ENCODE data around the gene EEFSEC. TPM values are rescaled to one million over a fixed set of nuclear protein-coding genes. Genes with fewer than 3 reads are reported as not detected.

The EEFSEC gene
- total and polyA plus RNA-seq, 2 of the 4 experiments (the other 2 are of a cell fraction), result 4.5 to 9.3 TPM

DNA sequence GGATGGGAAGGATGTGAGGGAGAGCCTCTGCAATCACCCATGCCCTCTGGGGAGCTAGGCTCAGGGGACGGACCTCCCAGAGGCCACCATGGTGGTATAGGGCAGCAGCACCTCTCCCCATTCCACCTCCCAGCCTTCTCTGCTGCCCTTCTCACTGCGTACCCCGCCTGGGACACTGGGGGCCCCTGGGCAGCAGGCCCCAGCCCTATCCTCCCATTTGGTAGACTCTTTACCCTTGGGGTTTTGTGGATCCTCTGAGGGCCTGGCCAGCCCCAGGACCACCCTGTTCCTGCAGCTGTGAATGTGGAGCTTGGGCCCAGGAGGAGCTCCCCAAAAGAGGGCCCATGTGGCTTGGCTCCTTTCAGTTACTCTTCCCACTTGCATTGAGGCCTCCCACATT, 181.5 kb downstream of the EEFSEC start:
- Histone ChIP-seq H2AK9ac (replicated peaks; ENCODE audit: low read depth, low read length, poor library complexity) (no peak overlapping the region), H3K14ac (replicated peaks; ENCODE audit: low read depth, low read length) (no peak overlapping the region), H4K8ac (ENCODE audit: low read depth in 2 of 2, low read length in 2 of 2) (no peak overlapping the region), H3K23ac (ENCODE audit: low read depth, low read length) (no peak overlapping the region), H3K27me3 (ENCODE audit: control insufficient read depth, insufficient read depth, low read length) (no peaks in the 10 kb centered on the region; the same call in 1 of the 2 replicates), H4K5ac (ENCODE audit: low read depth, low read length) (no peak overlapping the region), H2AK5ac (ENCODE audit: low read depth, low read length) (no peak overlapping the region), H3K4me2 (ENCODE audit: low read depth, low read length) (no peak overlapping the region), H3K9me1 (ENCODE audit: insufficient read depth, low read length) (0 out of 2 replicates have a peak, but pooled peaks cover 3% of the 10 kb centered on the region), H3K4me1 (ENCODE audit: control insufficient read depth, insufficient read depth, low read length) (no peaks in the 10 kb centered on the region; the same call in 1 of the 2 replicates), H4K91ac (ENCODE audit: insufficient read depth, low read depth, low read length) (no peak overlapping the region), H3K27ac (ENCODE audit: insufficient read depth, low read length) (no peak overlapping the region), H3K9ac (ENCODE audit: low read depth, low read length) (no peak overlapping the region), H3K18ac (ENCODE audit: low read depth, low read length) (no peak overlapping the region), H2BK15ac (ENCODE audit: low read depth, low read length) (no peak overlapping the region), H3K79me1 (ENCODE audit: low read depth in 1 of 2, low read length in 2 of 2) (no peaks in the 10 kb centered on the region), H2BK5ac (ENCODE audit: low read depth, low read length, poor library complexity, severe bottlenecking) (no peak overlapping the region), H2AFZ (replicated peaks; ENCODE audit: low read length, poor library complexity) (no peak overlapping the region), H3K4me3 (ENCODE audit: insufficient read depth, low read depth, low read length) (no peak overlapping the region), H3K9me3 (ENCODE audit: control insufficient read depth, insufficient read depth, low read length) (no peaks in the 10 kb centered on the region), H2BK20ac (ENCODE audit: low read depth, low read length) (no peak overlapping the region), H3K36me3 (ENCODE audit: control insufficient read depth, insufficient read depth, low read length) (no peaks in the 10 kb centered on the region), H3K4ac (ENCODE audit: low read depth, low read length) (no peak overlapping the region), H2BK120ac (ENCODE audit: low read depth, low read length) (no peak overlapping the region), H4K20me1 (ENCODE audit: insufficient read depth, low read length) (0 out of 2 replicates have a peak, but pooled peaks cover 3% of the 10 kb centered on the region), H3K56ac (ENCODE audit: extremely low read depth, insufficient read depth, low read length) (no peak overlapping the region)
- DNase-seq (no peak), ATAC-seq (ENCODE audit: low read depth) (no peak)
- ChIA-PET POLR2A (ENCODE audit: unreplicated experiment) (no interaction called here), CTCF (no interaction called here)
- no CpG with 5 or more reads among the region's 3 CpGs for WGBS, 2 experiments (ENCODE audit: extremely low coverage in 2 of 2, insufficient read length in 1 of 2)
- no TSS peak for BruUV-seq (replicated peaks)
- dilution Hi-C loops (cut with HindIII; ENCODE audit: low sequenced_read_pairs, unreplicated experiment), result no loop called here
- in situ Hi-C loops (cut with MboI; ENCODE audit: low sequenced_read_pairs), result no loop called here
- intact Hi-C loops (cut with micrococcal nuclease), result no loop called here
- TF ChIP-seq, protein P1, sequence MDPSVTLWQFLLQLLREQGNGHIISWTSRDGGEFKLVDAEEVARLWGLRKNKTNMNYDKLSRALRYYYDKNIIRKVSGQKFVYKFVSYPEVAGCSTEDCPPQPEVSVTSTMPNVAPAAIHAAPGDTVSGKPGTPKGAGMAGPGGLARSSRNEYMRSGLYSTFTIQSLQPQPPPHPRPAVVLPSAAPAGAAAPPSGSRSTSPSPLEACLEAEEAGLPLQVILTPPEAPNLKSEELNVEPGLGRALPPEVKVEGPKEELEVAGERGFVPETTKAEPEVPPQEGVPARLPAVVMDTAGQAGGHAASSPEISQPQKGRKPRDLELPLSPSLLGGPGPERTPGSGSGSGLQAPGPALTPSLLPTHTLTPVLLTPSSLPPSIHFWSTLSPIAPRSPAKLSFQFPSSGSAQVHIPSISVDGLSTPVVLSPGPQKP (IDR thresholded peaks at IDR 0.05; ENCODE audit: borderline replicate concordance, low read depth, low read length), result no peak
- TF ChIP-seq RAD21 (IDR thresholded peaks at IDR 0.05; ENCODE audit: low read length) (no peak), MXI1 (IDR thresholded peaks at IDR 0.05; ENCODE audit: borderline replicate concordance, low read depth, low read length) (no peak), POLR2A (IDR thresholded peaks at IDR 0.05; ENCODE audit: low read depth, low read length) (no peak), FOS (IDR thresholded peaks at IDR 0.05; ENCODE audit: low read depth, low read length) (no peak), RCOR1 (IDR thresholded peaks at IDR 0.05; ENCODE audit: insufficient replicate concordance, low read length) (no peak), BHLHE40 (IDR thresholded peaks at IDR 0.05; ENCODE audit: low read depth, low read length) (no peak), RFX5 (IDR thresholded peaks at IDR 0.05; ENCODE audit: low read depth, low read length) (no peak), CEBPB (IDR thresholded peaks at IDR 0.05; ENCODE audit: low read depth, low read length) (no peak), CHD1 (IDR thresholded peaks at IDR 0.05; ENCODE audit: low read depth, low read length) (no peak), MAFK (IDR thresholded peaks at IDR 0.05; ENCODE audit: low read depth, low read length) (no peak), SMC3 (IDR thresholded peaks at IDR 0.05; ENCODE audit: low read depth, low read length) (no peak), MAZ (IDR thresholded peaks at IDR 0.05; ENCODE audit: borderline replicate concordance, low read depth, low read length) (no peak), NFE2L2 (IDR thresholded peaks at IDR 0.05; ENCODE audit: low read depth, low read length) (no peak)
- TF ChIP-seq, protein P2, sequence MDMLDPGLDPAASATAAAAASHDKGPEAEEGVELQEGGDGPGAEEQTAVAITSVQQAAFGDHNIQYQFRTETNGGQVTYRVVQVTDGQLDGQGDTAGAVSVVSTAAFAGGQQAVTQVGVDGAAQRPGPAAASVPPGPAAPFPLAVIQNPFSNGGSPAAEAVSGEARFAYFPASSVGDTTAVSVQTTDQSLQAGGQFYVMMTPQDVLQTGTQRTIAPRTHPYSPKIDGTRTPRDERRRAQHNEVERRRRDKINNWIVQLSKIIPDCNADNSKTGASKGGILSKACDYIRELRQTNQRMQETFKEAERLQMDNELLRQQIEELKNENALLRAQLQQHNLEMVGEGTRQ (IDR thresholded peaks at IDR 0.05; ENCODE audit: low read depth, low read length), result no peak
- TF ChIP-seq, protein P3, sequence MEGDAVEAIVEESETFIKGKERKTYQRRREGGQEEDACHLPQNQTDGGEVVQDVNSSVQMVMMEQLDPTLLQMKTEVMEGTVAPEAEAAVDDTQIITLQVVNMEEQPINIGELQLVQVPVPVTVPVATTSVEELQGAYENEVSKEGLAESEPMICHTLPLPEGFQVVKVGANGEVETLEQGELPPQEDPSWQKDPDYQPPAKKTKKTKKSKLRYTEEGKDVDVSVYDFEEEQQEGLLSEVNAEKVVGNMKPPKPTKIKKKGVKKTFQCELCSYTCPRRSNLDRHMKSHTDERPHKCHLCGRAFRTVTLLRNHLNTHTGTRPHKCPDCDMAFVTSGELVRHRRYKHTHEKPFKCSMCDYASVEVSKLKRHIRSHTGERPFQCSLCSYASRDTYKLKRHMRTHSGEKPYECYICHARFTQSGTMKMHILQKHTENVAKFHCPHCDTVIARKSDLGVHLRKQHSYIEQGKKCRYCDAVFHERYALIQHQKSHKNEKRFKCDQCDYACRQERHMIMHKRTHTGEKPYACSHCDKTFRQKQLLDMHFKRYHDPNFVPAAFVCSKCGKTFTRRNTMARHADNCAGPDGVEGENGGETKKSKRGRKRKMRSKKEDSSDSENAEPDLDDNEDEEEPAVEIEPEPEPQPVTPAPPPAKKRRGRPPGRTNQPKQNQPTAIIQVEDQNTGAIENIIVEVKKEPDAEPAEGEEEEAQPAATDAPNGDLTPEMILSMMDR (conservative IDR thresholded peaks at IDR 0.05; ENCODE audit: low read depth, low read length), result no peak
